ENCODE results near the gene COL8A1. TPM values are rescaled to one million over a fixed set of nuclear protein-coding genes. Genes with fewer than 3 reads are reported as not detected.

COL8A1 gene
- total and polyA plus RNA-seq, 10 of the 15 experiments (the other 5 are each of a cell fraction or from before 2014, with no cell fraction given), result 0.04 to 0.73 (median 0.10) TPM; not detected in 5

- no peak overlapping the region for H3K4me3 ChIP-seq
- no peak for TF ChIP-seq NFYA (IDR thresholded peaks at IDR 0.05; ENCODE audit: borderline replicate concordance, low read depth, low read length)
- TF ChIP-seq SREBF2 (IDR thresholded peaks at IDR 0.05; ENCODE audit: low read length), result no peak
- TF ChIP-seq DPF2 (IDR thresholded peaks at IDR 0.05), result no peak
- no peak for TF ChIP-seq LARP7 (IDR thresholded peaks at IDR 0.05)
- TF ChIP-seq BCL3 (IDR thresholded peaks at IDR 0.05; ENCODE audit: borderline replicate concordance, insufficient read depth, low read depth, low read length, poor library complexity, severe bottlenecking), result no peak
- TF ChIP-seq MEF2B (IDR thresholded peaks at IDR 0.05; ENCODE audit: partially characterized antibody, poor library complexity, severe bottlenecking), result no peak
- TF ChIP-seq PKNOX1 (IDR thresholded peaks at IDR 0.05), result no peak
- TF ChIP-seq RUNX3 (IDR thresholded peaks at IDR 0.05; ENCODE audit: low read length), result no peak
- no peak for TF ChIP-seq HSF1 (IDR thresholded peaks at IDR 0.05; ENCODE audit: low read depth, low read length)
- TF ChIP-seq ATF2 (IDR thresholded peaks at IDR 0.05; ENCODE audit: low read length), result no peak
- TF ChIP-seq HDAC2 (IDR thresholded peaks at IDR 0.05), result no peak
- intact Hi-C loops (cut with micrococcal nuclease; ENCODE audit: unreplicated experiment), result no loop called here
- H4K20me1 ChIP-seq (ENCODE audit: control insufficient read depth, insufficient read depth), result no peaks in the 10 kb centered on the region
- CTCF ChIA-PET, result interaction anchor here (0.7 to 3.8 kb wide), 5 partner anchors 11 to 98 kb away, joined by 3 to 30 read pairs (median 4); no protein-coding TSS in a partner anchor
- POLR2A ChIA-PET, result no interaction called here
- no peaks in the 10 kb centered on the region for H3K27me3 ChIP-seq (replicated peaks in 1 of 2; ENCODE audit: control insufficient read depth in 2 of 2, insufficient read depth in 2 of 2, low read length in 1 of 2)
- no peaks in the 10 kb centered on the region for H3K79me2 ChIP-seq (ENCODE audit: control insufficient read depth, insufficient read depth, low read length)
- no peaks in the 10 kb centered on the region for H3K9me3 ChIP-seq (replicated peaks; ENCODE audit: control insufficient read depth, insufficient read depth, low read length)
- no peaks in the 10 kb centered on the region; a peak in 1 of 4 replicates for H3K36me3 ChIP-seq (ENCODE audit: control insufficient read depth in 2 of 2, insufficient read depth in 2 of 2, low read length in 1 of 2)
- no peaks in the 10 kb centered on the region for H3K4me1 ChIP-seq (ENCODE audit: control insufficient read depth, insufficient read depth, low read length)
- no peak overlapping the region for H3K4me2 ChIP-seq (ENCODE audit: control insufficient read depth, insufficient read depth)
- SMC1A ChIA-PET (ENCODE audit: uncharacterized antibody, unreplicated experiment), result interaction anchor here (1.0 to 2.3 kb wide), 8 partner anchors 8 to 73 kb away, joined by 3 to 9 read pairs (median 4); no protein-coding TSS in a partner anchor
- in situ Hi-C loops (cut with MboI), result no loop called here
- no TSS peak for BruUV-seq (replicated peaks)
- FAIRE-seq (no peak), DNase-seq (ENCODE audit: low read depth, low spot score) (no peak), ATAC-seq (no peak)
- RAD21 ChIA-PET (ENCODE audit: unreplicated experiment), result interaction anchor here (0.8 kb wide), 1 partner anchor 12 kb away, joined by 3 read pairs; no protein-coding TSS in a partner anchor
- H3K9ac ChIP-seq (ENCODE audit: control insufficient read depth, insufficient read depth, low read length), result no peak overlapping the region
- no peak overlapping the region for H2AFZ ChIP-seq (ENCODE audit: control insufficient read depth, low read depth, low read length)
- no peak overlapping the region for H3K27ac ChIP-seq (ENCODE audit: control insufficient read depth, insufficient read depth)
- 8% methylated on average over 3 of the region's 3 CpGs for WGBS (ENCODE audit: insufficient coverage, insufficient replicate concordance, low lambda C conversion rate, missing lambda C conversion rate)
Observed at GRCh38 chr3:99656624-99657023, 18.2 kb downstream of the COL8A1 start.

All from GM12878 (cell line).